K562 (cell line): ENCODE data around the gene PRDM16. TPM values are rescaled to one million over a fixed set of nuclear protein-coding genes. Genes with fewer than 3 reads are reported as not detected.

Experiments used
- ATAC-seq: fragments of 200-7000 bp; cut with Tn5 transposase; 3 replicates; pipeline ENCODE4 v1.9.1; 2020; ENCODE audit warnings: moderate library complexity
- BruUV-seq: library from RNA; stranded (reverse); fragments of 400-500 nt; replicated peaks from 2 replicates; lab custom pipeline; 2021; lab: Mats Ljungman, UMichigan
- CTCF ChIA-PET: fragments of 300-600 bp; formaldehyde crosslinking; extraction: SDS; loops from one replicate; lab custom pipeline; 2021; ENCODE audit warnings: low intra/inter-chr PET ratio; lab: Yijun Ruan, JAX
- POLR2A ChIA-PET: fragments of 300-600, 350-650 bp; sonication (Branson Sonifier 250); formaldehyde crosslinking; extraction: SDS; loops from one replicate; lab custom pipeline; 2021; ENCODE audit warnings: antibody characterized with exemption, inconsistent platforms; lab: Yijun Ruan, JAX
- DNase-seq, 4 experiments: peaks; one replicate each; pipeline versions ENCODE4 v3.0.0 to v3.0.0-alpha.2; 2011 to 2018; ENCODE audit warnings: low spot score in 3 of 4, mixed read lengths in 3 of 4; ENCODE audit errors: extremely low read depth in 1 of 4
- FAIRE-seq: peaks from 2 replicates; lab custom pipeline; 2011; peaks lifted over from hg19 to GRCh38; lab: Jason Lieb, UNC
- H2AFZ ChIP-seq: 2 replicates; pipeline ENCODE4 v1.6.0; 2011; ENCODE audit warnings: low read depth, low read length, control low read depth, inconsistent platforms
- H3K27ac ChIP-seq: fragments of 200-600 bp; 3 replicates; pipeline ENCODE4 v1.8.0; 2011; ENCODE audit warnings: low read depth, mild to moderate bottlenecking, control low read depth, inconsistent platforms, low read length, moderate library complexity, mixed read lengths; ENCODE audit errors: extremely low read depth
- H3K27me3 ChIP-seq, 2 experiments: fragments of 300-600 bp in 1 of 2; 2 replicates in 1 of 2; 3 replicates in 1 of 2; pipeline versions ENCODE4 v1.6.0 to v1.8.0; 2011; ENCODE audit warnings: inconsistent platforms in 2 of 2, low read length in 2 of 2, mild to moderate bottlenecking in 1 of 2, mixed read lengths in 1 of 2, moderate library complexity in 1 of 2; ENCODE audit not compliant: control insufficient read depth in 2 of 2, insufficient read depth in 2 of 2
- H3K36me3 ChIP-seq: fragments of 300-600 bp; 3 replicates; pipeline ENCODE4 v1.8.0; 2011; ENCODE audit warnings: mild to moderate bottlenecking, low read length, inconsistent platforms; ENCODE audit not compliant: control insufficient read depth, insufficient read depth
- H3K4me1 ChIP-seq, 2 experiments: fragments of 200-600 bp in 1 of 2; replicated peaks in 1 of 2; 2 replicates in 1 of 2; 3 replicates in 1 of 2; pipeline versions ENCODE4 v1.5.1 to v1.8.0; 2011; ENCODE audit warnings: inconsistent platforms in 2 of 2, low read length in 2 of 2, mild to moderate bottlenecking in 1 of 2, mixed read lengths in 1 of 2, moderate library complexity in 1 of 2; ENCODE audit not compliant: control insufficient read depth in 2 of 2, insufficient read depth in 2 of 2
- H3K4me2 ChIP-seq: 2 replicates; pipeline ENCODE4 v1.6.1; 2011; ENCODE audit warnings: low read length, control low read depth, inconsistent platforms, mixed read lengths; ENCODE audit not compliant: insufficient read depth
- H3K4me3 ChIP-seq: fragments of 200-600 bp; sonication (generic), shearing (Covaris generic); 2 replicates; pipeline ENCODE4 v1.5.1; 2016; ENCODE audit warnings: control low read depth, inconsistent platforms
- H3K79me2 ChIP-seq: fragments of 200-600 bp; 3 replicates; pipeline ENCODE4 v1.8.0; 2011; ENCODE audit warnings: low read length, inconsistent platforms; ENCODE audit not compliant: control insufficient read depth, insufficient read depth
- H3K9ac ChIP-seq, 2 experiments: 2 replicates each; pipeline versions ENCODE4 v1.6.0 to v1.6.1; 2011; ENCODE audit warnings: low read depth in 2 of 2, low read length in 2 of 2, control low read depth in 1 of 2, inconsistent platforms in 1 of 2, mild to moderate bottlenecking in 1 of 2, mixed read lengths in 1 of 2; ENCODE audit not compliant: insufficient read depth in 1 of 2
- H3K9me1 ChIP-seq: one replicate; pipeline ENCODE4 v1.6.0; 2011; ENCODE audit warnings: inconsistent platforms, mild to moderate bottlenecking, low read length, moderate library complexity; ENCODE audit not compliant: control insufficient read depth, insufficient read depth
- H3K9me3 ChIP-seq: replicated peaks from 2 replicates; pipeline ENCODE4 v1.5.1; 2011; ENCODE audit warnings: low read depth, low read length, inconsistent platforms; ENCODE audit not compliant: control insufficient read depth, insufficient read depth
- H4K20me1 ChIP-seq: replicated peaks from 2 replicates; pipeline ENCODE4 v1.6.1; 2011; ENCODE audit warnings: low read length, inconsistent platforms, mixed read lengths; ENCODE audit not compliant: control insufficient read depth, insufficient read depth
- ARNT ChIP-seq, 2 experiments: fragments of 450-650 bp; IDR thresholded peaks; 2 replicates each; pipeline ENCODE4 v1.6.1; 2016; ENCODE audit warnings: mild to moderate bottlenecking in 1 of 2
- BDP1 ChIP-seq: IDR thresholded peaks from 3 replicates; pipeline ENCODE4 v1.6.1; 2011; ENCODE audit not compliant: insufficient read length, insufficient read depth
- IRF2 ChIP-seq: sonication (generic); formaldehyde crosslinking; IDR thresholded peaks from 2 replicates; pipeline ENCODE4 v1.8.1; 2022; ENCODE audit warnings: mild to moderate bottlenecking, missing genetic modification reagents
- MAZ ChIP-seq, 2 experiments: fragments of 450-650 bp in 1 of 2; sonication (generic) in 1 of 2; formaldehyde crosslinking; IDR thresholded peaks in 1 of 2; conservative IDR thresholded peaks in 1 of 2; 2 replicates each; pipeline versions ENCODE4 v1.4.0 to v1.5.0; 2020; ENCODE audit warnings: mild to moderate bottlenecking in 1 of 2, missing genetic modification reagents in 1 of 2
- NEUROD1 ChIP-seq: fragments of 150-350 bp; IDR thresholded peaks from 2 replicates; pipeline ENCODE4 v1.6.1; 2014; ENCODE audit warnings: borderline replicate concordance, low read length, low read depth; ENCODE audit not compliant: partially characterized antibody
- PTRF ChIP-seq: fragments of 450-650 bp; IDR thresholded peaks from 2 replicates; pipeline ENCODE4 v1.6.1; 2016; ENCODE audit warnings: mild to moderate bottlenecking, missing genetic modification characterization, missing compliant biosample characterization
- RBFOX2 ChIP-seq: fragments of 200-400 bp; formaldehyde crosslinking; IDR thresholded peaks from 2 replicates; pipeline ENCODE4 v1.6.1; 2017; ENCODE audit warnings: low read depth, mild to moderate bottlenecking, low read length, moderate library complexity
- ZSCAN32 ChIP-seq: fragments of 450-650 bp; formaldehyde crosslinking; IDR thresholded peaks from 2 replicates; pipeline ENCODE4 v1.4.0; 2020; ENCODE audit warnings: mild to moderate bottlenecking, moderate library complexity
- WGBS: fragments of 100-300 bp; shearing (Covaris generic); methylation state at CpG from one replicate; pipeline ENCODE4 v1.1.6; 2016; ENCODE audit warnings: low coverage, mixed read lengths; ENCODE audit not compliant: insufficient coverage; ENCODE audit errors: missing lambda C conversion rate; 5-methylcytosine and 5-hydroxymethylcytosine counted together
- in situ Hi-C: fragments of 300-500 bp; cut with MboI; formaldehyde crosslinking; loops from 4 replicates; pipeline ENCODE4 v1.15.0; 2018; ENCODE audit warnings: inconsistent platforms, mixed read lengths
- intact Hi-C: fragments of 100-400 bp; cut with micrococcal nuclease; formaldehyde crosslinking; loops from 2 replicates; pipeline ENCODE4 v1.14.2; 2022
- polyA plus RNA-seq, 8 experiments: library from polyadenylated mRNA; depleted of rRNA in 4 of 8; stranded (reverse) in 5 of 8; unstranded in 3 of 8; fragments of >200 nt; fragmentation: Nextera tagmentation in 2 of 8; fragmentation: Illumina TruSeq in 1 of 8; extraction: Ambion mirVana in 2 of 8; extraction: Trizol in 1 of 8; gene quantifications; 2 replicates each; pipeline versions ENCODE4 v1.2.1 to v1.2.3, GENCODE V29; 2011 to 2014; ENCODE audit warnings: inconsistent platforms in 1 of 8, missing spikeins in 1 of 8
- total RNA-seq, 7 experiments: library from RNA; depleted of rRNA in 6 of 7; stranded (reverse); fragments of >200 nt in 6 of 7; fragmentation: Illumina TruSeq in 2 of 7; extraction: Trizol in 2 of 7; gene quantifications; 2 replicates each; pipeline versions ENCODE4 v1.2.1 to v1.2.3, GENCODE V29; 2011 to 2021; ENCODE audit warnings: low replicate concordance in 1 of 7
- TF ChIP-seq, protein P1 (sequence below): fragments of 250-450 bp; sonication (Bioruptor Pico); IDR thresholded peaks from 2 replicates; pipeline ENCODE4 v1.5.0; 2020; ENCODE audit warnings: mild to moderate bottlenecking
- TF ChIP-seq, protein P2 (sequence below): sonication (generic); formaldehyde crosslinking; IDR thresholded peaks from 2 replicates; pipeline ENCODE4 v1.8.1; 2023; ENCODE audit warnings: mild to moderate bottlenecking, missing genetic modification reagents

Gene PRDM16
- total and polyA plus RNA-seq, 9 of the 15 experiments (the other 6 are each of a cell fraction or from before 2014, with no cell fraction given), result 0.10 to 0.27 TPM; not detected in 7

DNA sequence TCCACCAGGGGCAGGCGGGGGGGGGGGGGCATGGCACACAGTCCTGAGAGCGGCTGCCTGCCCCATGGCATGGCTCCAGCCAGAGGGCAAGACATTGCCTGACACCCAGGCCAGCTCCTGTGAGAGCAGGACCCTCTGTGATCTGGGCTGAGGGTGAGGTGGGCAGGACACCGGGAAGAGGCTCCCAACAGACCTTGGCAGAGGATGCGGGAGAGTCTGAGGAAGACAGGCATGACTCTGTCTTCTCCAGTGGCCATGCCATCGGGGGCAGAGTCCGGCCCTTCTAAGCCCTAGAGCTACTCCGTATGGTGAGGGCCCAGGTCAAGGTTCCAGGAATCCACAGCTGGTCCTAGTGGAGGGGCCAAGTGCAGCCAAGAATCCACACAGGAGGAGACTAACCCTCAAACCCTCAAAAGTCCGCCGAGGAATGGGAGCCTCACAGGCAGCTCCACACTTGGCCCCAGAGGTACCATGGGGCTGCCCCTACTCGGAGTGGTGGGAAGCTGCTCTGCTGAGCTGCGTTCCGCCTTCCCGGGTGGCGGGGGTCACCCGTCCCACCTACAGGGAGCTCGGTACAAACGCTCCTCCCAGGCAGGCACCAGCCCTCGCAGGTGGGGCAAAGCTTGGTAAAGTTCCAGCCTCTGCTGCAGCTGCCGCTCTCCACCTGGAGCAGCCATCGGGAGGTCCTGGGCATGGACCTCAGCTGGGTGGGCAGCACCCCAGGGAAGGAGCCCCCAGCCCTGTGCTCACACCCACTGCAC, 41.2 kb upstream of the PRDM16 start:
- no peak overlapping the region for H3K4me3 ChIP-seq
- no peak overlapping the region; a peak in 1 of 4 replicates for H3K9ac ChIP-seq
- H3K27me3 ChIP-seq, result peaks cover 18 to 56% of the 10 kb centered on the region in 2 experiments; a peak in 4 of 5 replicates
- H3K4me2 ChIP-seq, result no peak overlapping the region
- TF ChIP-seq, protein P1, sequence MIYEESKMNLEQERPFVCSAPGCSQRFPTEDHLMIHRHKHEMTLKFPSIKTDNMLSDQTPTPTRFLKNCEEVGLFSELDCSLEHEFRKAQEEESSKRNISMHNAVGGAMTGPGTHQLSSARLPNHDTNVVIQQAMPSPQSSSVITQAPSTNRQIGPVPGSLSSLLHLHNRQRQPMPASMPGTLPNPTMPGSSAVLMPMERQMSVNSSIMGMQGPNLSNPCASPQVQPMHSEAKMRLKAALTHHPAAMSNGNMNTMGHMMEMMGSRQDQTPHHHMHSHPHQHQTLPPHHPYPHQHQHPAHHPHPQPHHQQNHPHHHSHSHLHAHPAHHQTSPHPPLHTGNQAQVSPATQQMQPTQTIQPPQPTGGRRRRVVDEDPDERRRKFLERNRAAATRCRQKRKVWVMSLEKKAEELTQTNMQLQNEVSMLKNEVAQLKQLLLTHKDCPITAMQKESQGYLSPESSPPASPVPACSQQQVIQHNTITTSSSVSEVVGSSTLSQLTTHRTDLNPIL (CRISPR knock-in tag), result no peak
- TF ChIP-seq IRF2 (no peak), MAZ (CRISPR knock-in tag; conservative IDR thresholded peaks at IDR 0.05 in 1 of 2, IDR thresholded peaks at IDR 0.05 in 1 of 2) (no peak), NEUROD1 (no peak), ZSCAN32 (CRISPR knock-in tag) (no peak), PTRF (no peak), ARNT (IDR thresholded peaks at IDR 0.05) (no peak), RBFOX2 (no peak), BDP1 (no peak)
- TF ChIP-seq, protein P2, sequence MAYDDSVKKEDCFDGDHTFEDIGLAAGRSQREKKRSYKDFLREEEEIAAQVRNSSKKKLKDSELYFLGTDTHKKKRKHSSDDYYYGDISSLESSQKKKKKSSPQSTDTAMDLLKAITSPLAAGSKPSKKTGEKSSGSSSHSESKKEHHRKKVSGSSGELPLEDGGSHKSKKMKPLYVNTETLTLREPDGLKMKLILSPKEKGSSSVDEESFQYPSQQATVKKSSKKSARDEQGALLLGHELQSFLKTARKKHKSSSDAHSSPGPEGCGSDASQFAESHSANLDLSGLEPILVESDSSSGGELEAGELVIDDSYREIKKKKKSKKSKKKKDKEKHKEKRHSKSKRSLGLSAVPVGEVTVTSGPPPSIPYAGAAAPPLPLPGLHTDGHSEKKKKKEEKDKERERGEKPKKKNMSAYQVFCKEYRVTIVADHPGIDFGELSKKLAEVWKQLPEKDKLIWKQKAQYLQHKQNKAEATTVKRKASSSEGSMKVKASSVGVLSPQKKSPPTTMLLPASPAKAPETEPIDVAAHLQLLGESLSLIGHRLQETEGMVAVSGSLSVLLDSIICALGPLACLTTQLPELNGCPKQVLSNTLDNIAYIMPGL (CRISPR knock-in tag), result no peak
- H3K79me2 ChIP-seq, result no peaks in the 10 kb centered on the region
- H2AFZ ChIP-seq, result no peak overlapping the region
- H3K4me1 ChIP-seq, result no peaks in the 10 kb centered on the region; a peak in 1 of 5 replicates
- BruUV-seq, result no TSS peak
- ChIA-PET CTCF (no interaction called here), POLR2A (no interaction called here)
- H3K36me3 ChIP-seq, result no peaks in the 10 kb centered on the region
- in situ Hi-C loops (no loop called here), intact Hi-C loops (no loop called here)
- no peak overlapping the region for H3K27ac ChIP-seq
- FAIRE-seq (no peak), ATAC-seq (no peak), DNase-seq (no peak)
- no peaks in the 10 kb centered on the region for H4K20me1 ChIP-seq
- whole genome bisulfite sequencing, result 1% methylated on average over 17 of the region's 20 CpGs
- H3K9me3 ChIP-seq, result no peaks in the 10 kb centered on the region
- no peaks in the 10 kb centered on the region for H3K9me1 ChIP-seq
